GM12872 (cell line): Measurements from ENCODE around the gene SEMA6D.

Experiments
- TF ChIP-seq, protein P1 (sequence below): IDR thresholded peaks from 3 replicates; pipeline ENCODE4 v1.5.1; 2011; ENCODE audit warnings: low read depth, mild to moderate bottlenecking, low read length, moderate library complexity; ENCODE audit not compliant: insufficient read depth

SEMA6D gene

GRCh38 chr15:47803767-47804166 lies 86.5 kb downstream of the SEMA6D start:
- TF ChIP-seq, protein P1, sequence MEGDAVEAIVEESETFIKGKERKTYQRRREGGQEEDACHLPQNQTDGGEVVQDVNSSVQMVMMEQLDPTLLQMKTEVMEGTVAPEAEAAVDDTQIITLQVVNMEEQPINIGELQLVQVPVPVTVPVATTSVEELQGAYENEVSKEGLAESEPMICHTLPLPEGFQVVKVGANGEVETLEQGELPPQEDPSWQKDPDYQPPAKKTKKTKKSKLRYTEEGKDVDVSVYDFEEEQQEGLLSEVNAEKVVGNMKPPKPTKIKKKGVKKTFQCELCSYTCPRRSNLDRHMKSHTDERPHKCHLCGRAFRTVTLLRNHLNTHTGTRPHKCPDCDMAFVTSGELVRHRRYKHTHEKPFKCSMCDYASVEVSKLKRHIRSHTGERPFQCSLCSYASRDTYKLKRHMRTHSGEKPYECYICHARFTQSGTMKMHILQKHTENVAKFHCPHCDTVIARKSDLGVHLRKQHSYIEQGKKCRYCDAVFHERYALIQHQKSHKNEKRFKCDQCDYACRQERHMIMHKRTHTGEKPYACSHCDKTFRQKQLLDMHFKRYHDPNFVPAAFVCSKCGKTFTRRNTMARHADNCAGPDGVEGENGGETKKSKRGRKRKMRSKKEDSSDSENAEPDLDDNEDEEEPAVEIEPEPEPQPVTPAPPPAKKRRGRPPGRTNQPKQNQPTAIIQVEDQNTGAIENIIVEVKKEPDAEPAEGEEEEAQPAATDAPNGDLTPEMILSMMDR, result no peak

GRCh38 chr15:47804733-47805132 lies 87.4 kb downstream of the SEMA6D start:
- TF ChIP-seq, protein P1, result no peak

DNA sequence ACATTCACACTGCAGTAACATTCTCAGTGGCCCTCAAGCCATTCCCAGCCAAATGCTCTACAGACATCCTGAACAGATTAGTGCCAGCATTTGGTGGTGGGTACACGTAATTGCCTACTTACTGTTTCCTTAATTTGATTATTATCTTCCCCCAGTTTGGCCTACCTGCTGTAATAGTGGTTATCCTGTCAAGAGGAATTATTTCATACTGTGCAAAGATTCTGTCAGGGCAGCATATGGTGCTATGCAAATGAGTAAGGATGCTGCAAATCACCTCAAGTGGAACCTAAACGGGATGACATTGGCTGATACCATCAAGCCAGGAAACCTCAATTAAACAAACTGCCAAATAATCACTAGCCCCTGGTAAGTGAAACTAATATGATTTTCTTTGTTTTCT lies 88.7 kb downstream of the SEMA6D start:
- TF ChIP-seq, protein P1, result no peak

DNA sequence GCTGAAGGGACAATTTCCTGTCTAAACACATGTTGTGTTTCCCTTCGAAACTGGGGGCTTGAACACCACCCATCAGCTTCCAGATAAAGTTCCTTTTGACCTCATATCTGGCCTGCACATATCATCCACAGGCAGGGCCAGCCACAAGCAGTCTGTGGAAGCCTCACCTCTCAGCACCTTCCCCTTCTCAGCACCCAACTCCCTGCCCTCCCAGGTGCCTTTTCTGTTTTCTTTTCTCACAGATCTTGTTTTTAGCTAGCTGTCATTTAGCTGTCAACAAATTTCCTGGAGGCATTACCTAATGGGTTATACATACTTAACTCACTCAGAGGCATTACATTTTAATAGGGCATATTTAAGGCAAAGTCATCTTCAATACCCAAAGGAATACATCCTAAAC lies 93.9 kb downstream of the SEMA6D start:
- TF ChIP-seq, protein P1, result no peak

DNA sequence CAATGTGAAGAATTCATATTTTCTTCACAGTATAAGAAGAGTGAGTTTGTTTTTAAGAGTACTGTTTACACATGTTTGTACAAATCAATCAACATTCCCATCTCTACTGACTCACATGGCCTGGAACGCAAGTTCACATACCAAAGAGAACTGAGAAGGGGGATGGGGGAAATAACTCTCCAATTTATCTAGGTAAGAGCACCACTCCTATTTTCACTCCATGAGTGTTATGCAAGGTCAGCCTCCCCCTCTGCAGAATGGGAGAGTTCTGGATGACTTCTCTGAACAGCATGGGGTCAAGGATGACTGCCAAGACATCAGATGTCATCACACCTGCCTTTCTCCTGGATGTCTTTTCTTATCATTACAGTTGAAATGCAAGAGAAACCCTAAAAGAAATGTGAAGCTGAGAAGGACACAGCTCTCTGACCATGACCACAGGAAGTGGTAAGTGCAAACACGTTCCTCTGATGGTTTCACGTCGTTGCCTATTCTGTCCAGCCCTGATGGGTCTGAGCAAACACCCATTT lies 95.2 kb downstream of the SEMA6D start:
- TF ChIP-seq, protein P1, result no peak

DNA sequence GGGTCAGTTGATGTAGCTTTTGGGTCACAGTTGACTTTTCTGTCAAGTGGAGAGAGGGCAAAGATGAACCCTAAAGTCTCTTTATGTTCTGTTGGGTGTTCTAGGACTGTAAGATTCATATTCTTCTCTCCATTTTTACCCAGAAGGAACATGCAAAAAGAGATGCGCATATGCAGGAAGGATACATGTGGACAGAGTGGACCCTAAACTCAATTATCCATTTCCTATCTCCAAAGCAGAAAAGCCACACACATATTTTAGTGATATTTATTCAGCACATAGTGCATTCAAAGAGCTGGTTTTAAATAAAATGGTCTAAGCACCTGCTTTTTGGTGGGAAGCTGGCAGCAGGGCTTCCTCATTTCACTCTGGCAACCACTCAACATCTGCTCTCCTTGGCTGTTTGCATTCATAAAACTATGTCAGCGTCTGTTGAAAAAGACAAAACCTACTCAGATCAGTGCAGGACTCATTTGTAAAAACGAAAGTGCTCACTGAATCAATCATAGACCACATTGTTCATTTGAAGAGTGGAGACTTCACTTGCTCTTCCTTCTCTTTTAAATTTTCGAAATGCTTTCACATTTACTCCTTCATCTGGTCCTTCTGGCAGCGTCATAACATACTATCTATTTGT lies 96.6 kb downstream of the SEMA6D start:
- TF ChIP-seq, protein P1, result no peak

- TF ChIP-seq, protein P1, result no peak
These were observed 97.3 kb downstream of the SEMA6D start for GRCh38 chr15:47814620-47815019.
